ENCODE data around the gene PWP2. TPM values are rescaled to one million over a fixed set of nuclear protein-coding genes. Genes with fewer than 3 reads are reported as not detected.

Gene PWP2
- total RNA-seq, 3 donors from 2014 or later (not counting 1 experiment from before 2014, with no cell fraction given) = 28.5 to 32.7 (median 32.7) TPM

- Histone ChIP-seq H3K4me1 (ENCODE audit: control insufficient read depth, insufficient read depth, low read length) (peaks cover 97% of the 10 kb centered on the region), H3K36me3 (ENCODE audit: control insufficient read depth, insufficient read depth, low read length) (peaks cover 49% of the 10 kb centered on the region), H3K9me3 (ENCODE audit: control insufficient read depth, insufficient read depth, low read length) (no peaks in the 10 kb centered on the region), H3K4me3 (ENCODE audit: low read length) (peak overlapping the region; percentile 51), H3K27ac (ENCODE audit: low read length) (peak overlapping the region; percentile 95), H3K27me3 (ENCODE audit: control insufficient read depth, insufficient read depth, low read length) (no peaks in the 10 kb centered on the region)
- WGBS (ENCODE audit: insufficient coverage) = 66% methylated on average over 14 of the region's 15 CpGs
- Mint-ChIP-seq H3K27ac (peak overlapping the region; percentile 98 to 99), H3K27me3 (ENCODE audit: low read depth in 2 of 2) (no peaks in the 10 kb centered on the region), H3K4me1 (peaks cover 98% of the 10 kb centered on the region in 2 donors), H3K4me3 (peak overlapping the region; percentile 94), H3K9me3 (no peaks in the 10 kb centered on the region), H3K36me3 (peaks cover 14% of the 10 kb centered on the region)
- ATAC-seq (no peak), DNase-seq (peak; percentile 17 to 39)
- intact Hi-C loops (cut with micrococcal nuclease) = no loop called here
- TF ChIP-seq, protein P1, sequence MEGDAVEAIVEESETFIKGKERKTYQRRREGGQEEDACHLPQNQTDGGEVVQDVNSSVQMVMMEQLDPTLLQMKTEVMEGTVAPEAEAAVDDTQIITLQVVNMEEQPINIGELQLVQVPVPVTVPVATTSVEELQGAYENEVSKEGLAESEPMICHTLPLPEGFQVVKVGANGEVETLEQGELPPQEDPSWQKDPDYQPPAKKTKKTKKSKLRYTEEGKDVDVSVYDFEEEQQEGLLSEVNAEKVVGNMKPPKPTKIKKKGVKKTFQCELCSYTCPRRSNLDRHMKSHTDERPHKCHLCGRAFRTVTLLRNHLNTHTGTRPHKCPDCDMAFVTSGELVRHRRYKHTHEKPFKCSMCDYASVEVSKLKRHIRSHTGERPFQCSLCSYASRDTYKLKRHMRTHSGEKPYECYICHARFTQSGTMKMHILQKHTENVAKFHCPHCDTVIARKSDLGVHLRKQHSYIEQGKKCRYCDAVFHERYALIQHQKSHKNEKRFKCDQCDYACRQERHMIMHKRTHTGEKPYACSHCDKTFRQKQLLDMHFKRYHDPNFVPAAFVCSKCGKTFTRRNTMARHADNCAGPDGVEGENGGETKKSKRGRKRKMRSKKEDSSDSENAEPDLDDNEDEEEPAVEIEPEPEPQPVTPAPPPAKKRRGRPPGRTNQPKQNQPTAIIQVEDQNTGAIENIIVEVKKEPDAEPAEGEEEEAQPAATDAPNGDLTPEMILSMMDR (IDR thresholded peaks at IDR 0.05) = no peak
Measured at GRCh38 chr21:44085491-44086321, 21.5 kb upstream of the PWP2 start.

DNA sequence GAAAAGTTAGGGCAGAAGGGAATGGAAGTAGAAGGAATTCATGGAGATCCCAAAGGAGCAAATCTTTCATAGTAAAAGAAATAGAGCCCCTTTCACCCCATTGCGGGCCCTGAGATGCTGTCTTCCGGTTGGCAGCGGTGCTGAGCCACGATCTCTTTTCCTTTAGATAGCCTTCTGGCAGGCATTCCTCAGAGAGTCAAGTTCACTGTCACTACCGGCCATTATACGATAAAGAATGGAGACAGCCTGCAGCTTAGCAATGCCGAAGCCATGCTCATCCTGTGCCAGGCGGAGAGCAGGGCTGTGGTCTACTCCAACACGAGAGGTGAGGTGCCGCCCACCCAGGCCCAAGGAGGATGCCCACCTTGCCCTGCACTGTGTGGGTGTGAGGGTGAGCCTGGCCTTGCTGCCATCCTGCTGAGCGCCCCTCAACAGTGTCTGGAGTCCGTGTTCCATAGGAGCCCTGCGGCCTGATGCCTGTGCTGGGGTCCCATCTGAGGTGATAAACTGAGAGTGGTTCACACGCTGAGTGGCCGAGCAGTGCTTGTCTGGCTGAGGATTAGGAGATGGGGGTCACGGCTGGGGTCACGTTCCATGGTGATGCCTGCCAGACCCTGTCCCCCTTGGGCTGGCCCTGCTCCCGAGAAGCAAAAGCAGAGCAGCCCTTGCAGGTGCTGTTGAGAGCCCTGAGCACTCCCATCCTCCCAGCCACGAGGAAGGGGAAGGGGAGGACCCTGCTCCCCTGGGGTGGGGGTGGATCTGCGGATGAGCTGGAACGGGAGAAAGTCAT lies 20.4 kb upstream of the PWP2 start:
- peaks cover 7% of the 10 kb centered on the region for H3K36me3 Mint-ChIP-seq
- Histone ChIP-seq H3K27me3 (ENCODE audit: control insufficient read depth, insufficient read depth, low read length) (no peaks in the 10 kb centered on the region), H3K27ac (ENCODE audit: low read length) (peak overlapping the region; percentile 95)

GRCh38 chr21:44087426-44088400 lies 19.5 kb upstream of the PWP2 start:
- Mint-ChIP-seq H3K4me3 (peak overlapping the region; percentile 94), H3K27ac (peak overlapping the region; percentile 98 to 99), H3K4me1 (peaks cover 78 to 84% of the 10 kb centered on the region in 2 donors), H3K27me3 (ENCODE audit: low read depth in 2 of 2) (no peaks in the 10 kb centered on the region), H3K9me3 (no peaks in the 10 kb centered on the region), H3K36me3 (peaks cover 7% of the 10 kb centered on the region)
- Histone ChIP-seq H3K27ac (ENCODE audit: low read length) (peak overlapping the region; percentile 95), H3K36me3 (ENCODE audit: control insufficient read depth, insufficient read depth, low read length) (peaks cover 49% of the 10 kb centered on the region), H3K4me3 (ENCODE audit: low read length) (peak overlapping the region; percentile 21), H3K27me3 (ENCODE audit: control insufficient read depth, insufficient read depth, low read length) (no peaks in the 10 kb centered on the region), H3K9me3 (ENCODE audit: control insufficient read depth, insufficient read depth, low read length) (no peaks in the 10 kb centered on the region), H3K4me1 (ENCODE audit: control insufficient read depth, insufficient read depth, low read length) (peaks cover 83% of the 10 kb centered on the region)
- intact Hi-C loops (cut with micrococcal nuclease) = no loop called here
- TF ChIP-seq, protein P1 (IDR thresholded peaks at IDR 0.05) = no peak
- ATAC-seq = peak; percentile 5 to 19 (median 16)
- WGBS (ENCODE audit: insufficient coverage) = 40% methylated on average over 33 of the region's 33 CpGs
- peak; percentile 59 to 64 for DNase-seq

More for the DNA sequence above, 20.4 kb upstream of the PWP2 start:
- Mint-ChIP-seq H3K4me3 (peak overlapping the region; percentile 94), H3K27ac (peak overlapping the region; percentile 98 to 99), H3K27me3 (ENCODE audit: low read depth in 2 of 2) (no peaks in the 10 kb centered on the region), H3K9me3 (no peaks in the 10 kb centered on the region), H3K4me1 (peaks cover 87 to 88% of the 10 kb centered on the region in 2 donors)
- TF ChIP-seq, protein P1 (IDR thresholded peaks at IDR 0.05) = no peak
- peaks cover 48% of the 10 kb centered on the region for H3K36me3 ChIP-seq (ENCODE audit: control insufficient read depth, insufficient read depth, low read length)
- 75% methylated on average over 21 of the region's 21 CpGs for WGBS (ENCODE audit: insufficient coverage)
- peaks cover 91% of the 10 kb centered on the region for H3K4me1 ChIP-seq (ENCODE audit: control insufficient read depth, insufficient read depth, low read length)
- no peaks in the 10 kb centered on the region for H3K9me3 ChIP-seq (ENCODE audit: control insufficient read depth, insufficient read depth, low read length)
- ATAC-seq = no peak
- H3K4me3 ChIP-seq (ENCODE audit: low read length) = no peak overlapping the region
- intact Hi-C loops (cut with micrococcal nuclease) = no loop called here
- no peak for DNase-seq
